Mesendoderm (in vitro differentiated cells): ENCODE results near the gene RASD2.

Experiments
- DNase-seq: peaks from one replicate; pipeline ENCODE4 v3.0.0; 2013
- H2AK5ac ChIP-seq: 2 replicates; pipeline ENCODE4 v1.6.1; 2013; ENCODE audit warnings: low read length, inconsistent platforms
- H2BK120ac ChIP-seq: 2 replicates; pipeline ENCODE4 v1.6.1; 2013; ENCODE audit warnings: low read depth, mild to moderate bottlenecking, low read length, moderate library complexity, mixed read lengths
- H2BK15ac ChIP-seq: replicated peaks from 2 replicates; pipeline ENCODE4 v1.6.1; 2013; ENCODE audit warnings: low read depth, mild to moderate bottlenecking, moderate library complexity
- H2BK5ac ChIP-seq: 2 replicates; pipeline ENCODE4 v1.6.1; 2013; ENCODE audit warnings: low read length, inconsistent platforms
- H3K18ac ChIP-seq: 2 replicates; pipeline ENCODE4 v1.6.1; 2013; ENCODE audit warnings: mild to moderate bottlenecking, low read length, mixed read lengths
- H3K23ac ChIP-seq: one replicate; pipeline ENCODE4 v1.6.1; 2013; ENCODE audit warnings: low read length
- H3K27ac ChIP-seq: 2 replicates; pipeline ENCODE4 v1.5.1; 2013; ENCODE audit warnings: low read depth, mild to moderate bottlenecking, inconsistent platforms, low read length, moderate library complexity
- H3K27me3 ChIP-seq: 2 replicates; pipeline ENCODE4 v1.6.1; 2013; ENCODE audit warnings: low read length, control low read depth, mild to moderate bottlenecking, inconsistent platforms; ENCODE audit not compliant: insufficient read depth, poor library complexity
- H3K36me3 ChIP-seq: 2 replicates; pipeline ENCODE4 v1.6.1; 2013; ENCODE audit warnings: low read length, inconsistent platforms; ENCODE audit not compliant: control insufficient read depth, insufficient read depth
- H3K4ac ChIP-seq: one replicate; pipeline ENCODE4 v1.6.1; 2013; ENCODE audit warnings: low read depth, mild to moderate bottlenecking, low read length, moderate library complexity
- H3K4me1 ChIP-seq: 2 replicates; pipeline ENCODE4 v1.6.1; 2013; ENCODE audit warnings: low read depth, low read length, inconsistent platforms; ENCODE audit not compliant: control insufficient read depth
- H3K4me2 ChIP-seq: 2 replicates; pipeline ENCODE4 v1.6.1; 2013; ENCODE audit warnings: low read length
- H3K4me3 ChIP-seq: 2 replicates; pipeline ENCODE4 v1.5.1; 2013; ENCODE audit warnings: mild to moderate bottlenecking, low read length
- H3K56ac ChIP-seq: one replicate; pipeline ENCODE4 v1.6.1; 2013; ENCODE audit warnings: low read length
- H3K79me1 ChIP-seq: 2 replicates; pipeline ENCODE4 v1.6.1; 2013; ENCODE audit warnings: low read length, inconsistent platforms
- H3K79me2 ChIP-seq: 2 replicates; pipeline ENCODE4 v1.6.1; 2013; ENCODE audit warnings: mild to moderate bottlenecking, low read length; ENCODE audit not compliant: control insufficient read depth, insufficient read depth
- H3K9ac ChIP-seq: 2 replicates; pipeline ENCODE4 v1.6.1; 2013; ENCODE audit warnings: low read length, inconsistent platforms
- H4K5ac ChIP-seq: one replicate; pipeline ENCODE4 v1.6.1; 2013; ENCODE audit warnings: low read length
- H4K8ac ChIP-seq: one replicate; pipeline ENCODE4 v1.6.1; 2013; ENCODE audit warnings: low read depth, mild to moderate bottlenecking, control low read depth, low read length, moderate library complexity
- WGBS: extraction: QIAGEN DNeasy Blood & Tissue Kit; methylation state at CpG from one replicate; pipeline ENCODE4 v1.1.7; 2013; ENCODE audit warnings: low lambda C conversion rate, missing lambda C conversion rate; ENCODE audit not compliant: insufficient coverage; ENCODE audit errors: extremely low coverage; 5-methylcytosine and 5-hydroxymethylcytosine counted together

Gene RASD2

GRCh38 chr22:35575116-35575748 lies 34.6 kb downstream of the RASD2 start:
- Histone ChIP-seq H3K4ac (no peak overlapping the region), H3K36me3 (no peaks in the 10 kb centered on the region), H3K9ac (no peak overlapping the region), H3K4me1 (no peaks in the 10 kb centered on the region), H4K8ac (no peak overlapping the region), H3K27me3 (no peaks in the 10 kb centered on the region), H3K56ac (peak overlapping the region; percentile 25), H3K4me2 (no peak overlapping the region), H3K27ac (no peak overlapping the region), H2BK120ac (no peak overlapping the region), H3K79me1 (no peaks in the 10 kb centered on the region), H3K23ac (no peak overlapping the region), H2BK15ac (no peak overlapping the region), H4K5ac (no peak overlapping the region), H2AK5ac (no peak overlapping the region), H3K79me2 (no peaks in the 10 kb centered on the region), H3K18ac (no peak overlapping the region), H2BK5ac (no peak overlapping the region), H3K4me3 (no peak overlapping the region)
- no peak for DNase-seq
- no CpG with 5 or more reads among the region's 15 CpGs for WGBS

- H2BK15ac ChIP-seq, result no peak overlapping the region
- no peaks in the 10 kb centered on the region for H3K36me3 ChIP-seq
- WGBS, result no CpG with 5 or more reads among the region's 8 CpGs
- no peaks in the 10 kb centered on the region for H3K79me1 ChIP-seq
- no peak overlapping the region for H2BK5ac ChIP-seq
- no peak overlapping the region for H3K27ac ChIP-seq
- no peak overlapping the region for H4K5ac ChIP-seq
- no peak overlapping the region for H3K56ac ChIP-seq
- no peak for DNase-seq
- H2AK5ac ChIP-seq, result no peak overlapping the region
- no peak overlapping the region for H3K9ac ChIP-seq
- H3K4ac ChIP-seq, result no peak overlapping the region
- H3K79me2 ChIP-seq, result no peaks in the 10 kb centered on the region
- H3K4me1 ChIP-seq, result no peaks in the 10 kb centered on the region
- no peaks in the 10 kb centered on the region for H3K27me3 ChIP-seq
- no peak overlapping the region for H3K4me3 ChIP-seq
- H4K8ac ChIP-seq, result no peak overlapping the region
- no peak overlapping the region for H3K23ac ChIP-seq
- no peak overlapping the region for H3K4me2 ChIP-seq
- no peak overlapping the region for H2BK120ac ChIP-seq
- no peak overlapping the region for H3K18ac ChIP-seq
Observed at GRCh38 chr22:35576671-35577070, 36.0 kb downstream of the RASD2 start.

GRCh38 chr22:35577799-35578659 lies 37.4 kb downstream of the RASD2 start:
- H3K79me2 ChIP-seq, result no peaks in the 10 kb centered on the region
- H3K23ac ChIP-seq, result no peak overlapping the region
- DNase-seq, result no peak
- no peak overlapping the region for H4K8ac ChIP-seq
- no peak overlapping the region for H2AK5ac ChIP-seq
- no peaks in the 10 kb centered on the region for H3K79me1 ChIP-seq
- no peaks in the 10 kb centered on the region for H3K36me3 ChIP-seq
- H3K9ac ChIP-seq, result no peak overlapping the region
- H3K56ac ChIP-seq, result no peak overlapping the region
- H3K4me2 ChIP-seq, result no peak overlapping the region
- no peak overlapping the region for H2BK120ac ChIP-seq
- no peak overlapping the region for H3K4ac ChIP-seq
- H2BK15ac ChIP-seq, result no peak overlapping the region
- 100% methylated on average over 2 of the region's 2 CpGs for WGBS
- no peak overlapping the region for H4K5ac ChIP-seq
- H3K27ac ChIP-seq, result no peak overlapping the region
- H3K4me1 ChIP-seq, result no peaks in the 10 kb centered on the region
- no peak overlapping the region for H3K4me3 ChIP-seq
- no peak overlapping the region for H3K18ac ChIP-seq
- no peak overlapping the region for H2BK5ac ChIP-seq
- no peaks in the 10 kb centered on the region for H3K27me3 ChIP-seq

- Histone ChIP-seq H3K4me2 (no peak overlapping the region), H3K56ac (no peak overlapping the region), H3K4me1 (no peaks in the 10 kb centered on the region), H2BK120ac (no peak overlapping the region), H3K4ac (no peak overlapping the region), H3K9ac (no peak overlapping the region), H3K27me3 (no peaks in the 10 kb centered on the region), H3K36me3 (no peaks in the 10 kb centered on the region), H3K18ac (no peak overlapping the region), H4K5ac (no peak overlapping the region), H3K23ac (no peak overlapping the region), H2BK5ac (no peak overlapping the region), H2AK5ac (no peak overlapping the region), H3K79me1 (no peaks in the 10 kb centered on the region), H2BK15ac (no peak overlapping the region), H4K8ac (no peak overlapping the region), H3K4me3 (no peak overlapping the region), H3K27ac (no peak overlapping the region), H3K79me2 (no peaks in the 10 kb centered on the region)
- no CpG with 5 or more reads among the region's 19 CpGs for WGBS
- no peak for DNase-seq
Observed at GRCh38 chr22:35578836-35579575, 38.4 kb downstream of the RASD2 start.

GRCh38 chr22:35580351-35581022 lies 39.9 kb downstream of the RASD2 start:
- Histone ChIP-seq H2AK5ac (no peak overlapping the region), H3K4me2 (no peak overlapping the region), H2BK15ac (no peak overlapping the region), H4K5ac (no peak overlapping the region), H4K8ac (no peak overlapping the region), H3K4me1 (no peaks in the 10 kb centered on the region), H2BK5ac (no peak overlapping the region), H3K79me1 (no peaks in the 10 kb centered on the region), H3K23ac (no peak overlapping the region), H3K4ac (no peak overlapping the region), H3K18ac (no peak overlapping the region), H3K79me2 (no peaks in the 10 kb centered on the region), H3K27ac (no peak overlapping the region), H2BK120ac (no peak overlapping the region), H3K56ac (no peak overlapping the region), H3K27me3 (no peaks in the 10 kb centered on the region), H3K9ac (no peak overlapping the region), H3K4me3 (no peak overlapping the region), H3K36me3 (no peaks in the 10 kb centered on the region)
- no peak for DNase-seq
- no CpG with 5 or more reads among the region's 10 CpGs for WGBS
